Measurements from ENCODE around the gene IVD.

DNA sequence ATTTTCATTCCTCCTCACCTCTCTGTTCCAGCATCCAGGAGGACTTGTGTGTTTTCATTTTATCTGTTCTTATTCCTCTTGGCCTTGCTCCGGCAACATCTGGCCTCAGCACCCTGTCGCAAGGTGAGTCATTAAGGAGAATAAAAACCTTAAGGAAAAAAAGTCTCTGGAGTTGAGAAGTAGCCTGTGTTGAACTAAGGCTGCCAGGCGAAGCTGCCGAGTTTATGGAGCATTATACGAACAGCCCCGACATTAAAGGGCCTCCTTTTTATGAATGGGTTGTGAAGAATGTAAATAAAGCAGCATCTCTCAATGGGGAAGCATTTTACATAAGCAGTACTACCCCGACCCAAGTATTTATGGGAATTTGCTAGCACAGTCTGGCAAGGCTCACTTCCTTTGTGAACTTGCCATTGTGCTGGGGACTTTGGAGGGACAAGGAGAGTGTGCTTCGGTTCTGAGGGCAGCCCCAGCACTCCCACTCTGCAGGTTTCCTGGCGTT, 39.9 kb downstream of the IVD start:
- TF ChIP-seq, protein P1, sequence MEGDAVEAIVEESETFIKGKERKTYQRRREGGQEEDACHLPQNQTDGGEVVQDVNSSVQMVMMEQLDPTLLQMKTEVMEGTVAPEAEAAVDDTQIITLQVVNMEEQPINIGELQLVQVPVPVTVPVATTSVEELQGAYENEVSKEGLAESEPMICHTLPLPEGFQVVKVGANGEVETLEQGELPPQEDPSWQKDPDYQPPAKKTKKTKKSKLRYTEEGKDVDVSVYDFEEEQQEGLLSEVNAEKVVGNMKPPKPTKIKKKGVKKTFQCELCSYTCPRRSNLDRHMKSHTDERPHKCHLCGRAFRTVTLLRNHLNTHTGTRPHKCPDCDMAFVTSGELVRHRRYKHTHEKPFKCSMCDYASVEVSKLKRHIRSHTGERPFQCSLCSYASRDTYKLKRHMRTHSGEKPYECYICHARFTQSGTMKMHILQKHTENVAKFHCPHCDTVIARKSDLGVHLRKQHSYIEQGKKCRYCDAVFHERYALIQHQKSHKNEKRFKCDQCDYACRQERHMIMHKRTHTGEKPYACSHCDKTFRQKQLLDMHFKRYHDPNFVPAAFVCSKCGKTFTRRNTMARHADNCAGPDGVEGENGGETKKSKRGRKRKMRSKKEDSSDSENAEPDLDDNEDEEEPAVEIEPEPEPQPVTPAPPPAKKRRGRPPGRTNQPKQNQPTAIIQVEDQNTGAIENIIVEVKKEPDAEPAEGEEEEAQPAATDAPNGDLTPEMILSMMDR (IDR thresholded peaks at IDR 0.05): no peak
- TF ChIP-seq EZH2phosphoT487 (IDR thresholded peaks at IDR 0.05) (no peak), EZH2 (IDR thresholded peaks at IDR 0.05) (no peak)
